Measurements from ENCODE around the gene SPA17. TPM values are rescaled to one million over a fixed set of nuclear protein-coding genes. Genes with fewer than 3 reads are reported as not detected.
A peak's percentile ranks its signal among the peaks of the same experiment; 100 is the strongest.

SPA17 gene
- total and polyA plus RNA-seq, 2 of the 4 experiments (the other 2 are of a cell fraction): 9.9 to 10.6 TPM

DNA sequence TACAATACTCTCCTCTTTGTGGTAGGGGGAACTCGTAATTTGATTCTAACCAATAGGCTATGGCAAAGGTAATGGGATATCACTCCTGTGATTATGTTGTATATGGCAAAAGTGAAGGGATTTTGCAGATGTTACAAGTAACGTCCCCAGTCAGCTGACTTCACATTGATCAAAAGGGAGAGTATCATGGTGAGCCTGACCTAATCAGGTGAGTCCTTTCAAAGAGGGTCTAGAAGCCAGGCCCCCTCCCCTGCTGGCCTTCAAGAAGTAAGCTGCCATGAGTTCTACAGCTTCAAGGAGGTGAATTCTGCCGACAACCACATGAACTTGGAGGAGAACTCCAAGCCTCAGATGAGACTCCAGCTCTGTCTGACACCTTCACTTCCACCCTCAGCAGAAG, 31.1 kb upstream of the SPA17 start:
- Histone ChIP-seq H3K18ac (ENCODE audit: low read depth, low read length) (no peak overlapping the region), H2AK9ac (replicated peaks; ENCODE audit: low read depth, low read length, poor library complexity) (no peak overlapping the region), H2BK5ac (ENCODE audit: low read depth, low read length, poor library complexity, severe bottlenecking) (no peak overlapping the region), H3K56ac (ENCODE audit: extremely low read depth, insufficient read depth, low read length) (no peak overlapping the region), H3K27ac (ENCODE audit: insufficient read depth, low read length) (no peak overlapping the region), H4K8ac (ENCODE audit: low read depth in 2 of 2, low read length in 2 of 2) (no peak overlapping the region), H3K27me3 (ENCODE audit: control insufficient read depth, insufficient read depth, low read length) (no peaks in the 10 kb centered on the region), H2AFZ (replicated peaks; ENCODE audit: low read length, poor library complexity) (no peak overlapping the region), H4K5ac (ENCODE audit: low read depth, low read length) (no peak overlapping the region), H3K4me3 (ENCODE audit: insufficient read depth, low read depth, low read length) (no peak overlapping the region), H3K4me2 (ENCODE audit: low read depth, low read length) (no peak overlapping the region), H4K91ac (ENCODE audit: insufficient read depth, low read depth, low read length) (no peak overlapping the region), H3K4ac (ENCODE audit: low read depth, low read length) (no peak overlapping the region), H3K9me1 (ENCODE audit: insufficient read depth, low read length) (peaks cover 6% of the 10 kb centered on the region; the same call in 1 of the 2 replicates), H3K23ac (ENCODE audit: low read depth, low read length) (no peak overlapping the region), H2AK5ac (ENCODE audit: low read depth, low read length) (0 out of 2 replicates have a peak overlapping the region, but pooled peaks have one; percentile 7), H3K36me3 (ENCODE audit: control insufficient read depth, insufficient read depth, low read length) (peaks cover 5% of the 10 kb centered on the region), H3K79me1 (ENCODE audit: low read depth in 1 of 2, low read length in 2 of 2) (no peaks in the 10 kb centered on the region), H3K4me1 (ENCODE audit: control insufficient read depth, insufficient read depth, low read length) (peaks cover 6% of the 10 kb centered on the region), H2BK120ac (ENCODE audit: low read depth, low read length) (0 out of 2 replicates have a peak overlapping the region, but pooled peaks have one; percentile 35), H3K9me3 (ENCODE audit: control insufficient read depth, insufficient read depth, low read length) (no peaks in the 10 kb centered on the region), H2BK15ac (ENCODE audit: low read depth, low read length) (no peak overlapping the region), H2BK20ac (ENCODE audit: low read depth, low read length) (peak overlapping the region; percentile 35; the same call in 1 of the 2 replicates), H4K20me1 (ENCODE audit: insufficient read depth, low read length) (no peaks in the 10 kb centered on the region; the same call in 1 of the 2 replicates), H3K14ac (replicated peaks; ENCODE audit: low read depth, low read length) (no peak overlapping the region), H3K9ac (ENCODE audit: low read depth, low read length) (no peak overlapping the region)
- POLR2A ChIA-PET (ENCODE audit: unreplicated experiment): no interaction called here
- no TSS peak for BruUV-seq (replicated peaks)
- no CpG with 5 or more reads among the region's 3 CpGs for whole genome bisulfite sequencing, 2 experiments (ENCODE audit: extremely low coverage in 2 of 2, insufficient read length in 1 of 2)
- intact Hi-C loops (cut with micrococcal nuclease): loop anchor here (5.0 kb wide), 1 partner anchor 310 kb away; the partner anchor contains the start of gene CCDC15
- CTCF ChIA-PET: interaction anchor here (2.6 kb wide), 1 partner anchor 9 kb away, joined by 10 read pairs; no protein-coding TSS in a partner anchor
- ATAC-seq (ENCODE audit: low read depth) (no peak), DNase-seq (no peak)
- TF ChIP-seq MXI1 (IDR thresholded peaks at IDR 0.05; ENCODE audit: borderline replicate concordance, low read depth, low read length) (no peak), POLR2A (IDR thresholded peaks at IDR 0.05; ENCODE audit: low read depth, low read length) (no peak), BHLHE40 (IDR thresholded peaks at IDR 0.05; ENCODE audit: low read depth, low read length) (no peak), RCOR1 (IDR thresholded peaks at IDR 0.05; ENCODE audit: insufficient replicate concordance, low read length) (no peak), SMC3 (IDR thresholded peaks at IDR 0.05; ENCODE audit: low read depth, low read length) (no peak), RFX5 (IDR thresholded peaks at IDR 0.05; ENCODE audit: low read depth, low read length) (no peak), RAD21 (IDR thresholded peaks at IDR 0.05; ENCODE audit: low read length) (no peak), MAFK (IDR thresholded peaks at IDR 0.05; ENCODE audit: low read depth, low read length) (no peak), MAZ (IDR thresholded peaks at IDR 0.05; ENCODE audit: borderline replicate concordance, low read depth, low read length) (no peak), CHD1 (IDR thresholded peaks at IDR 0.05; ENCODE audit: low read depth, low read length) (no peak), NFE2L2 (IDR thresholded peaks at IDR 0.05; ENCODE audit: low read depth, low read length) (no peak), CEBPB (IDR thresholded peaks at IDR 0.05; ENCODE audit: low read depth, low read length) (no peak), FOS (IDR thresholded peaks at IDR 0.05; ENCODE audit: low read depth, low read length) (no peak)
- TF ChIP-seq, protein P1, sequence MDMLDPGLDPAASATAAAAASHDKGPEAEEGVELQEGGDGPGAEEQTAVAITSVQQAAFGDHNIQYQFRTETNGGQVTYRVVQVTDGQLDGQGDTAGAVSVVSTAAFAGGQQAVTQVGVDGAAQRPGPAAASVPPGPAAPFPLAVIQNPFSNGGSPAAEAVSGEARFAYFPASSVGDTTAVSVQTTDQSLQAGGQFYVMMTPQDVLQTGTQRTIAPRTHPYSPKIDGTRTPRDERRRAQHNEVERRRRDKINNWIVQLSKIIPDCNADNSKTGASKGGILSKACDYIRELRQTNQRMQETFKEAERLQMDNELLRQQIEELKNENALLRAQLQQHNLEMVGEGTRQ (IDR thresholded peaks at IDR 0.05; ENCODE audit: low read depth, low read length): no peak
- TF ChIP-seq, protein P2, sequence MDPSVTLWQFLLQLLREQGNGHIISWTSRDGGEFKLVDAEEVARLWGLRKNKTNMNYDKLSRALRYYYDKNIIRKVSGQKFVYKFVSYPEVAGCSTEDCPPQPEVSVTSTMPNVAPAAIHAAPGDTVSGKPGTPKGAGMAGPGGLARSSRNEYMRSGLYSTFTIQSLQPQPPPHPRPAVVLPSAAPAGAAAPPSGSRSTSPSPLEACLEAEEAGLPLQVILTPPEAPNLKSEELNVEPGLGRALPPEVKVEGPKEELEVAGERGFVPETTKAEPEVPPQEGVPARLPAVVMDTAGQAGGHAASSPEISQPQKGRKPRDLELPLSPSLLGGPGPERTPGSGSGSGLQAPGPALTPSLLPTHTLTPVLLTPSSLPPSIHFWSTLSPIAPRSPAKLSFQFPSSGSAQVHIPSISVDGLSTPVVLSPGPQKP (IDR thresholded peaks at IDR 0.05; ENCODE audit: borderline replicate concordance, low read depth, low read length): no peak
- TF ChIP-seq, protein P3, sequence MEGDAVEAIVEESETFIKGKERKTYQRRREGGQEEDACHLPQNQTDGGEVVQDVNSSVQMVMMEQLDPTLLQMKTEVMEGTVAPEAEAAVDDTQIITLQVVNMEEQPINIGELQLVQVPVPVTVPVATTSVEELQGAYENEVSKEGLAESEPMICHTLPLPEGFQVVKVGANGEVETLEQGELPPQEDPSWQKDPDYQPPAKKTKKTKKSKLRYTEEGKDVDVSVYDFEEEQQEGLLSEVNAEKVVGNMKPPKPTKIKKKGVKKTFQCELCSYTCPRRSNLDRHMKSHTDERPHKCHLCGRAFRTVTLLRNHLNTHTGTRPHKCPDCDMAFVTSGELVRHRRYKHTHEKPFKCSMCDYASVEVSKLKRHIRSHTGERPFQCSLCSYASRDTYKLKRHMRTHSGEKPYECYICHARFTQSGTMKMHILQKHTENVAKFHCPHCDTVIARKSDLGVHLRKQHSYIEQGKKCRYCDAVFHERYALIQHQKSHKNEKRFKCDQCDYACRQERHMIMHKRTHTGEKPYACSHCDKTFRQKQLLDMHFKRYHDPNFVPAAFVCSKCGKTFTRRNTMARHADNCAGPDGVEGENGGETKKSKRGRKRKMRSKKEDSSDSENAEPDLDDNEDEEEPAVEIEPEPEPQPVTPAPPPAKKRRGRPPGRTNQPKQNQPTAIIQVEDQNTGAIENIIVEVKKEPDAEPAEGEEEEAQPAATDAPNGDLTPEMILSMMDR (conservative IDR thresholded peaks at IDR 0.05; ENCODE audit: low read depth, low read length): no peak
- in situ Hi-C loops (cut with MboI; ENCODE audit: low sequenced_read_pairs): loop anchor here (10.0 to 25.0 kb wide), 2 partner anchors 192 to 945 kb away; partner anchors contain the start of gene STT3A
- dilution Hi-C loops (cut with HindIII; ENCODE audit: low sequenced_read_pairs, unreplicated experiment): no loop called here
